GM12878 (cell line): ENCODE measurements around the gene CMC4. TPM values are rescaled to one million over a fixed set of nuclear protein-coding genes. Genes with fewer than 3 reads are reported as not detected.

ENCODE experiments used
- ATAC-seq: fragments of 200-7000 bp; cut with Tn5 transposase; 3 replicates; pipeline ENCODE4 v1.9.1; 2020; ENCODE audit warnings: mild to moderate bottlenecking, moderate library complexity
- BruUV-seq: library from RNA; stranded (reverse); fragments of 400-500 nt; replicated peaks from 2 replicates; lab custom pipeline; 2021; lab: Mats Ljungman, UMichigan
- CTCF ChIA-PET: fragments of 300-600 bp; sonication (Branson Sonifier 250); formaldehyde crosslinking; extraction: SDS; loops from one replicate; lab custom pipeline; 2021; ENCODE audit warnings: inconsistent platforms; lab: Yijun Ruan, JAX
- POLR2A ChIA-PET: fragments of 350-600 bp; formaldehyde crosslinking; extraction: SDS; loops from one replicate; lab custom pipeline; 2021; ENCODE audit warnings: inconsistent platforms; lab: Charles Lee
- RAD21 ChIA-PET: fragments of 300-600 bp; sonication (Branson Sonifier 250); formaldehyde crosslinking; loops from one replicate; lab custom pipeline; 2023; ENCODE audit warnings: antibody characterized with exemption; ENCODE audit not compliant: unreplicated experiment; lab: Charles Lee
- SMC1A ChIA-PET: fragments of 300-600 bp; sonication (Branson Sonifier 250); formaldehyde crosslinking; loops from one replicate; lab custom pipeline; 2023; ENCODE audit not compliant: unreplicated experiment, uncharacterized antibody; lab: Charles Lee
- DNase-seq: peaks from one replicate; pipeline ENCODE4 v3.0.0-alpha.2; 2011; ENCODE audit warnings: low read depth, low spot score
- FAIRE-seq: peaks from 3 replicates; lab custom pipeline; 2011; peaks lifted over from hg19 to GRCh38; lab: Jason Lieb, UNC
- H2AFZ ChIP-seq: 2 replicates; pipeline ENCODE4 v1.6.0; 2011; ENCODE audit warnings: low read depth, low read length, control low read depth; ENCODE audit not compliant: control insufficient read depth
- H3K27ac ChIP-seq: 2 replicates; pipeline ENCODE4 v1.5.1; 2011; ENCODE audit warnings: control low read depth; ENCODE audit not compliant: control insufficient read depth, insufficient read depth
- H3K27me3 ChIP-seq, 2 experiments: replicated peaks in 1 of 2; 2 replicates each; pipeline versions ENCODE4 v1.6.0 to v1.6.1; 2011; ENCODE audit warnings: low read length in 1 of 2; ENCODE audit not compliant: control insufficient read depth in 2 of 2, insufficient read depth in 2 of 2
- H3K36me3 ChIP-seq, 2 experiments: 2 replicates each; pipeline ENCODE4 v1.5.1; 2011; ENCODE audit warnings: low read length in 1 of 2; ENCODE audit not compliant: control insufficient read depth in 2 of 2, insufficient read depth in 2 of 2
- H3K4me1 ChIP-seq: 2 replicates; pipeline ENCODE4 v1.6.1; 2011; ENCODE audit warnings: mild to moderate bottlenecking, low read length, moderate library complexity, mixed read lengths; ENCODE audit not compliant: control insufficient read depth, insufficient read depth
- H3K4me2 ChIP-seq: 2 replicates; pipeline ENCODE4 v1.6.0; 2011; ENCODE audit warnings: control low read depth; ENCODE audit not compliant: control insufficient read depth, insufficient read depth
- H3K4me3 ChIP-seq: fragments of 200-600 bp; sonication (generic); 2 replicates; pipeline ENCODE4 v1.5.1; 2016
- H3K79me2 ChIP-seq: 2 replicates; pipeline ENCODE4 v1.6.0; 2011; ENCODE audit warnings: low read length; ENCODE audit not compliant: control insufficient read depth, insufficient read depth
- H3K9ac ChIP-seq: 2 replicates; pipeline ENCODE4 v1.8.0; 2011; ENCODE audit warnings: low read length, control low read depth, mixed read lengths; ENCODE audit not compliant: control insufficient read depth, insufficient read depth
- H3K9me3 ChIP-seq: replicated peaks from 3 replicates; pipeline ENCODE4 v1.5.1; 2011; ENCODE audit warnings: mild to moderate bottlenecking, low read length; ENCODE audit not compliant: control insufficient read depth, insufficient read depth
- H4K20me1 ChIP-seq: 2 replicates; pipeline ENCODE4 v1.6.0; 2011; ENCODE audit not compliant: control insufficient read depth, insufficient read depth
- BHLHE40 ChIP-seq, 2 experiments: fragments of 450-650 bp in 1 of 2; IDR thresholded peaks; 2 replicates each; pipeline ENCODE4 v1.6.1; 2011 to 2017; ENCODE audit warnings: low read depth in 2 of 2, borderline replicate concordance in 1 of 2, improper control_type of control experiment in 1 of 2, low read length in 1 of 2, mild to moderate bottlenecking in 1 of 2
- CBX3 ChIP-seq: fragments of 200-600 bp; sonication (generic); IDR thresholded peaks from 2 replicates; pipeline ENCODE4 v1.6.1; 2016; ENCODE audit warnings: low read depth, borderline replicate concordance
- EP300 ChIP-seq, 2 experiments: fragments of 150-350 bp in 1 of 2; IDR thresholded peaks; 2 replicates each; pipeline ENCODE4 v1.6.1; 2011 to 2012; ENCODE audit warnings: low read depth in 2 of 2, low read length in 2 of 2, borderline replicate concordance in 1 of 2, improper control_type of control experiment in 1 of 2, inconsistent platforms in 1 of 2; ENCODE audit not compliant: control insufficient read depth in 1 of 2
- MLLT1 ChIP-seq: fragments of 450-650 bp; IDR thresholded peaks from 2 replicates; pipeline ENCODE4 v1.6.1; 2016; ENCODE audit warnings: mild to moderate bottlenecking
- POLR2AphosphoS2 ChIP-seq: IDR thresholded peaks from 2 replicates; pipeline ENCODE4 v1.6.1; 2011; ENCODE audit warnings: low read depth, mild to moderate bottlenecking, low read length, improper control_type of control experiment, moderate library complexity
- RB1 ChIP-seq: fragments of 450-650 bp; formaldehyde crosslinking; IDR thresholded peaks from 2 replicates; pipeline ENCODE4 v1.6.1; 2017; ENCODE audit warnings: mild to moderate bottlenecking, borderline replicate concordance
- RCOR1 ChIP-seq: conservative IDR thresholded peaks from 2 replicates; pipeline ENCODE4 v1.6.1; 2012; ENCODE audit warnings: low read depth, low read length, improper control_type of control experiment
- SMAD5 ChIP-seq: IDR thresholded peaks from 2 replicates; pipeline ENCODE4 v1.6.1; 2016; ENCODE audit warnings: antibody characterized with exemption, low read depth
- SUZ12 ChIP-seq: fragments of 200-600 bp; sonication (generic); IDR thresholded peaks from one replicate; pipeline ENCODE4 v1.6.1; 2018; ENCODE audit warnings: antibody characterized with exemption, mild to moderate bottlenecking; ENCODE audit not compliant: unreplicated experiment
- USF2 ChIP-seq: IDR thresholded peaks from 2 replicates; pipeline ENCODE4 v1.6.1; 2011; ENCODE audit warnings: low read depth, low read length, improper control_type of control experiment, borderline replicate concordance
- ZBTB11 ChIP-seq: fragments of 450-650 bp; formaldehyde crosslinking; IDR thresholded peaks from 2 replicates; pipeline ENCODE4 v1.5.0; 2022; ENCODE audit warnings: mild to moderate bottlenecking, missing genetic modification characterization
- ZNF622 ChIP-seq: fragments of 450-650 bp; IDR thresholded peaks from 2 replicates; pipeline ENCODE4 v1.6.1; 2017; ENCODE audit warnings: mild to moderate bottlenecking, inconsistent platforms
- WGBS: methylation state at CpG from one replicate; pipeline ENCODE4 v1.1.6; 2016; ENCODE audit warnings: low lambda C conversion rate; ENCODE audit not compliant: insufficient replicate concordance, insufficient coverage; ENCODE audit errors: missing lambda C conversion rate; 5-methylcytosine and 5-hydroxymethylcytosine counted together
- in situ Hi-C: fragments of 300-500 bp; cut with MboI; formaldehyde crosslinking; loops from 9 replicates; pipeline ENCODE4 v1.14.3; 2018; ENCODE audit warnings: mixed read lengths
- intact Hi-C: fragments of 100-400 bp; cut with micrococcal nuclease; formaldehyde crosslinking; loops from one replicate; pipeline ENCODE4 v1.14.2; 2022; ENCODE audit not compliant: unreplicated experiment
- polyA plus RNA-seq, 11 experiments: library from polyadenylated mRNA; depleted of rRNA in 4 of 11; unstranded in 6 of 11; stranded (reverse) in 5 of 11; fragments of >200 nt; fragmentation: Nextera tagmentation in 4 of 11; fragmentation: Illumina TruSeq in 1 of 11; extraction: Ambion mirVana in 4 of 11; extraction: Trizol in 1 of 11; gene quantifications; 1 replicate in 1 of 11; 2 replicates in 10 of 11; pipeline versions ENCODE4 v1.2.1 to v1.2.3, GENCODE V29; 2011 to 2016; ENCODE audit warnings: inconsistent platforms in 2 of 11, missing spikeins in 2 of 11, low read depth in 1 of 11
- total RNA-seq, 4 experiments: library from RNA; depleted of rRNA in 3 of 4; stranded (reverse); fragments of >200 nt in 3 of 4; fragmentation: Illumina TruSeq in 1 of 4; extraction: Trizol in 1 of 4; gene quantifications; 2 replicates each; pipeline versions ENCODE4 v1.2.1 to v1.2.3, GENCODE V29; 2013 to 2021

The CMC4 gene
- total and polyA plus RNA-seq, 10 of the 15 experiments (the other 5 are each of a cell fraction or from before 2014, with no cell fraction given), result 5.8 to 36.4 (median 21.0) TPM

GRCh38 chrX:155026727-155027508, 44.0 kb downstream of the CMC4 start, which contains the start of gene FUNDC2 (continued):
- TF ChIP-seq BHLHE40 (IDR thresholded peaks at IDR 0.05; ENCODE audit: borderline replicate concordance in 1 of 2, low read depth in 2 of 2, low read length in 1 of 2) (peak; percentile 70 to 94), EP300 (IDR thresholded peaks at IDR 0.05; ENCODE audit: borderline replicate concordance in 1 of 2, control insufficient read depth in 1 of 2, low read depth in 2 of 2, low read length in 2 of 2) (no peak), ZNF622 (no peak)

- intact Hi-C loops, result loop anchor here (1.0 to 5.0 kb wide), 3 partner anchors 30 to 46 kb away; partner anchors contain the start of genes BRCC3, CMC4 and MTCP1
- FAIRE-seq (no peak), DNase-seq (no peak), ATAC-seq (no peak)
- ChIA-PET SMC1A (interaction anchor here (1.0 to 3.3 kb wide), 3 partner anchors 34 to 46 kb away, joined by 3 to 21 read pairs (median 5); no protein-coding TSS in a partner anchor), CTCF (interaction anchor here (0.8 to 1.0 kb wide), 2 partner anchors 30 to 49 kb away, joined by 3 read pairs; no protein-coding TSS in a partner anchor), RAD21 (interaction anchor here (0.8 to 1.3 kb wide), 5 partner anchors 35 to 205 kb away, joined by 3 to 12 read pairs (median 3); no protein-coding TSS in a partner anchor), POLR2A (interaction anchor here (0.6 to 2.9 kb wide), 5 partner anchors 8 to 46 kb away, joined by 3 to 32 read pairs (median 3); no protein-coding TSS in a partner anchor)
- peak overlapping the region; percentile 48 for H2AFZ ChIP-seq
- no peaks in the 10 kb centered on the region for H3K27me3 ChIP-seq
- BruUV-seq, result no TSS peak
- H3K4me3 ChIP-seq, result peak overlapping the region; percentile 60
- peak overlapping the region; percentile 40 for H3K9ac ChIP-seq
- WGBS, result 25% methylated on average over 13 of the region's 16 CpGs
- no peaks in the 10 kb centered on the region for H3K9me3 ChIP-seq
- in situ Hi-C loops, result loop anchor here (5.0 kb wide), 1 partner anchor 34 kb away; no protein-coding TSS in a partner anchor
- TF ChIP-seq CBX3, result no peak
- no peak for TF ChIP-seq RB1
- TF ChIP-seq ZBTB11 (CRISPR knock-in tag), result no peak
- no peak for TF ChIP-seq POLR2AphosphoS2
- TF ChIP-seq RCOR1, result no peak
- no peak for TF ChIP-seq USF2
- no peak for TF ChIP-seq MLLT1
- no peak for TF ChIP-seq SUZ12
- TF ChIP-seq SMAD5, result no peak
- H3K79me2 ChIP-seq, result peaks cover 24% of the 10 kb centered on the region
- peak overlapping the region; percentile 44 for H3K4me2 ChIP-seq
- peak overlapping the region; percentile 29; the same call in 1 of the 2 replicates for H3K27ac ChIP-seq
- H4K20me1 ChIP-seq, result no peaks in the 10 kb centered on the region
- H3K36me3 ChIP-seq, result no peaks in the 10 kb centered on the region
- H3K4me1 ChIP-seq, result no peaks in the 10 kb centered on the region
Measured at GRCh38 chrX:155026420-155026726, 44.6 kb downstream of the CMC4 start.
